Mesenteric fat pad (tissue), 1 donor: ENCODE results near the gene TNRC6A. TPM values are rescaled to one million over a fixed set of nuclear protein-coding genes. Genes with fewer than 3 reads are reported as not detected.
"Not testable (repeated sequence)": the region's sequence is repeated elsewhere in the genome, so short reads cannot be mapped to it uniquely, and the experiment has no call there.

Experiments
- DNase-seq: peaks from one replicate; pipeline ENCODE4 v3.0.0-alpha.2; 2020; ENCODE audit warnings: low spot score
- total RNA-seq: library from RNA; stranded (reverse); fragmentation: NEBNext Ultra II Directional; extraction: Animal tissue kit (Norgen Biotek cat#: 25700); gene quantifications from one replicate; pipeline ENCODE4 v1.2.1, GENCODE V29; 2021
- donor health status: DM: yes; HTN: yes; CAD: no.

The TNRC6A gene
- total RNA-seq, 1 donor from 2014 or later = 55.3 TPM

GRCh38 chr16:24841291-24841690 lies 111.8 kb downstream of the TNRC6A start:
- DNase-seq = no peak

- DNase-seq = peak; percentile 85
Observed at GRCh38 chr16:24844101-24845030, 114.9 kb downstream of the TNRC6A start.

GRCh38 chr16:24845031-24845365 lies 115.5 kb downstream of the TNRC6A start:
- not testable (repeated sequence) for DNase-seq

DNA sequence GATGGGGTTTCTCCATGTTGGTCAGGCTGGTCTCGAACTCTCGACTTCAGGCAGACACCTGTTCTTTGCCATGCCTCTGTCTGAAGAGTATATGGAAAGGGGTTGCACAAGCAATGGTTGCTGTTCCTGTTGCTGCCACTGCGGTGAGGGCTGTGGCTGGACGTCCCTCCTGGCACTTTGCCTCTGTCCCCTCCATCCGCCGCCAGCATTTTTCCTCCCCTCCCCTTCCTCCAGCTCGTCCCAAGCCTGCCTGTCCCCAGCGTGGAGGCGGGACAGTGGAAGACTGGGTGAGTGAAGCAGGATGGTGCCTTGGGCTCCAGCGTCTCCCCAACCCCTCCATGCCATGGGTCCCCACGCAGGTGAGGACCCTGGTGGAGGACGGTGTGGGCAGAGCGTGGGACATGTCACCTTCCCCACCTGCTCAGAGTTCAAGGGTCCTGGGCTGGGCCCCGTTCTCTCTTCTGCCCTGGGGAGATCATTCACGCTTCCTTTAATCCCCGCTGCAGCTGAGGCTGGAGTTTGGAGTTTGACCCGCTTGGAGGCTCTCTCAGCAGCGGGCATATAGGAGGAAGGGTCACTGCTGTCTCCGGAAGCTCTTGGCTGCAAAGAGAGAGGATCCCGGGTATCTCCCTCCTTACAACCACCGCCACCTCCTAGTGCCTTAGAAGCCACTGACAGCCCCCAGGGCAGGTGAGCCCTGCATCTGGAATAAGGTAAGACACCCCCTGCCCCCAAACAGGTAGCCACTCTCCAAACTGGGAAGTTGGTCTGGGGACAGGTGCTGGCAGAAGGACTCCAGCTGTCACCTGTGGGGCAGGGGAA lies 116.5 kb downstream of the TNRC6A start, which contains the start of gene SLC5A11:
SLC5A11 (plus strand) TSS at position 238 of the 822 bp plus-strand sequence. CDS start 12,681 bp downstream, outside the sequence.
- peak; percentile 81 for DNase-seq

DNA sequence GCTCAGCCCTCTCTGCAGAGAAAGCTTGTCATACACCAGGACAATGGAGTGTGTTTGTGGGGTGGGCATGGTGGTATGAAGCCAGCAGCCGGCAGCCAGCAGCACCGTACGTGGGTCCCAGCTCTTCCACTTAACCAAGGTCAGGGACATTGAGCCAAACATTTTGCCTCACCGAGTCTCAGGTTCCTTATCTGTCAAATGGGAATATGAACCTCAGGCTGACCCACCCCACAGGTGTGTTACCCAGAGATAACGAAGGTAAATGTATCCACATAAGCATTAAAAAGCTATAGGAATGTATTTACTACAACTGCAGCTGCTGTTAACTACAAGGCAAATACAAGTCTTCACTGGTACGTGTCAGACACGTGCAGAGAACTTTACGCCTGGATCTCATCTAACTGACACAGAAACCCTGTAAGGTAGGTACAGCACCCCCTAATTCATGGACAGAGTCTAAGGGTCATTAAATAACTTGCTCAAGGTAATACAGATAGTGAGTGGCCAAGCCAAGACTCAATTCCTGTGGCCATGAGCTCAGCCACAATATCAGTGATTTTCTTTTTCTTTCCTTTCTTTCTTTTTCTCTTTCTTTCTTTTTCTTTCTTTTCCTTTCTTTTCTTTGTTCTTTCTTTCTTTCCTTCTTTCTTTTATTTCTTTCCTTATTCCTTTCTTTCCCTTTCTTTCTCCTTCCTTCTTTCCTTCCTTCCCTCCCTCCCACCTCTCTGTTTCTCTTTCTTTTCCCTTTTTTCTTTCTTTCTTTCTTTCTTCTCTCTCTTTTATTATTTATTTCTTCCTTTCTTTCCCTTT lies 117.3 kb downstream of the TNRC6A start:
- no peak for DNase-seq

DNA sequence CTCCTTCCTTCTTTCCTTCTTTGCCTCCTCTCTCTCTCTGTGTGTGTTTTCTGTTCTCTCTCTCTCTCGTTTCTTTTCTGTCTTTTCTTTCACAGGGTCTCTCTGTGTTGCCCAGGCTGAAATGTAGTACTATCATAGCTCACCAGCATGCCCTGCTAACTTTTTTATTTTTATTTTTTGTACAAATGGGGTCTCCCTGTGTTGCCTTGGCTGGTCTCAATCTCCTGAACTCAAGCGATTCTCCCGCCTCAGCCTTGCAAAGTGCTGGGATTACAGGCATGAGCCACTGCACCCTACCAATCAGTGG lies 117.9 kb downstream of the TNRC6A start:
- DNase-seq = no peak

DNA sequence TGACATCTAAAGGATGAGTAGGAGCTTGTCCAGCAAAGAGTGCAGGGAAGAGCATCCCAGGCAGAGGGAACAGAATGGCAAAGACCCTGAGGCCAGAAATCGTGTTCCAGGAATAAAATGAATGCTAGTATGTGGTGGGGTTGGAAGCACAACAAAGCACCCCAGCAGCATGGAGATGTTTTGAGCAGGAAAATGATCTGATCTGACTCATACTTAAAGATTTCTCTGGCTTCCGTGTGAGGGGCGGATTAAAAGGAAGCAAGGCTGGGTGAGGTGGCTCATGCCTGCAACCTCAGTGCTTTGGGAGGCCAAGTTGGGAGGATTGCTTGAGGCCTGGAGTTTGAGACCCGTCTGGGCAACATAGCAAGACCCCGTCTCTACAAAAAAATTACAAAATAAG lies 118.6 kb downstream of the TNRC6A start:
- peak; percentile 20 for DNase-seq

DNA sequence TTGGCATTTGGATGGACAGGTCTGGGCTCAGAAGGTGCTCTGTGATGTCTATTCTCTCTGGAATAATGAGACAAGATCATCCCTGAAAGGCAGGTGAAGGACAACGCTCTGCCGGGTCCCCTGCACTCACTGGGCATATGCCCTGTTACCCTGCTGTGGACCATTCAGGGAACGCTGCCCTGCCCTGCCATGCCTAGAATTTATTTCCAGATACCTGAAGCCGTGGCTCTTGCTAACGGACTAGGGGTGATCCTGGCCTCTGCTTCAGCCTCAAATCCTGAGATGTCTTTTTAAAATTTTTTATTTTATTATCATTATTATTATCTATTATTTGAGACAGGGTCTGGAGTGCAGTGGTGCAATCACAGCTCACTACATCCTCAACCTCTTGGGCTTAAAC lies 120.2 kb downstream of the TNRC6A start:
- DNase-seq = peak; percentile 60

DNA sequence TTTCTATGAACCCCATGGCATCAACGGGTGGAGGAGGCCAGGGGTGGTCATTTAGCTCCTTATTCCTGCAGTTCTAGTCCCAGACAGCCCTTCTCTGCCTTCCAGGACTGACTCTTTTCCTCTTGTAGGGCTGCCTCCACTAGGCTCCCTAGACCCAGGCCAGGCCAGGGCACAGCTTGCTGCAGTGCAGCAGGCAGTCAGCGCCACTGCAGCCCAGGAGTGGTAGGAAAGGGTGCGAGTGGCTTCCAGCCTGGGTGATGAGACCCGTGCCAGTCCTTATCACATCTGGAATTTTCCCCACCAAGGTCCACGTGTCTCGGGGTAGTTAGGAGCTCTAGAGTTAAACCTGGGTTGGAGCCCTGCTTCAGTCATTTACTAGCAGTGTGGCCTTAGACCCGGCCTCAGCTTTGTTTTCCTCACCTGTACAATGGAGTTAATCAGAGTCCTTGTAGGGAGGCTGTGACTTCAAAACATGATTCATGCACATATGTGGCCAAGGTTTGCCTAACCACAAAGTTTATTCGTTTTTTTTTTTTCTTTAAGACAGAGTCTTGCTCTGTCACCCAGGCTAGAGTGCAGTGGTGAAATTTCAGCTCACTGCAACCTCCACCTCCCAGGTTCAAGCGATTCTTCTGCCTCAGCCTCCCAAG lies 121.0 kb downstream of the TNRC6A start:
- DNase-seq = peak; percentile 37

GRCh38 chr16:24851700-24852099 lies 122.2 kb downstream of the TNRC6A start:
- DNase-seq = peak; percentile 24

- DNase-seq = peak; percentile 87
Observed at GRCh38 chr16:24852281-24852721, 122.8 kb downstream of the TNRC6A start.

DNA sequence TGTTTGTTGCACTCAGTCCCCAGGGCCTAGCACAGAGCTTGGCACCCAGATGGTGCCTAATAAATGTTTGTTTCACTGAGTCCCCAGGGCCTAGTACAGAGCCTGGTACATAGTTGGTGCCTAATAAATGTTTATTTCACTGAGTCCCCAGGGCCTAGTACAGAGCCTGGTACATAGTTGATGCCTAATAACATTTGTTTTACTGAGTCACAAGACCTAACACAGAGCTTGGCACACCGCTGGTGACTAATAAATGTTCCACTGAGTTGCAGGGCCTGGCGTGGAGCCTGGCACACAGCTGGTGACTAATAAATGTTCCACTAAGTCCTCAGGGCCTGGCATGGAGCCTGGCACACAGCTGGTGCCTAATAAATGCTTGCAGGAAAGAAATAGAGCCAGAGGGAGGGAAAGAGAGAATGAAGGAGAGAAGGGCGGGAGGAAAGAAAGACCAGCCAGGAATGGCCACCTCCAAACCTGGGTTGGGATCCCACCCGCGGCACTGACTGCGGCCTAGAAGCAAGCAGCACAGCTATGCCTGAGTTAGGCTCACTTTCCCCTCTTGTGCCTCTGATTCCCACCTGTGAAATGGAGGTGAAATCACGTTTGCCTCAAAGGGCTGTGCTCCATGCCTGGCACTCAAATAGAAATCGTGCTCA lies 123.8 kb downstream of the TNRC6A start:
- peak; percentile 69 for DNase-seq

GRCh38 chr16:24853830-24854229 lies 124.4 kb downstream of the TNRC6A start:
- DNase-seq = peak; percentile 85

GRCh38 chr16:24854607-24855171 lies 125.2 kb downstream of the TNRC6A start:
- peak; percentile 4 for DNase-seq

DNA sequence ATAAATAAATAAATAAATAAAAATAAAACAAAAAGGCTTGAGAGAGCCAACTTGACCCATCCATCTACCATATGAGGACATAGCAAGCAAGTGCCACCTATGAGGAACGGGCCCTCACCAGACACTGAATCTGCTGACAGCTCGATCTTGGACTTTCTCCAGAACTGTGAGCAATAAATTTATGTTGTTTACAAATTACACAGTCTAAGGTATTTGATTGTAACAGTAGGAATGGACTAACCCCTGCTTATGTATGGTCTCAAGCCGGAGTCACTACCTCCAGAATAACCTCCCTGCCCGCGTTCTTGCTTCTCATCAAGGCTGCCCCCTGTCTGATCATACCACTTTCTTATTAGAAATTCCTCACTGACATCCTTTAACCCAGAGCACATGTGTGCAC lies 126.2 kb downstream of the TNRC6A start:
- DNase-seq = peak; percentile 22

- peak; percentile 49 for DNase-seq
Observed at GRCh38 chr16:24856871-24857270, 127.4 kb downstream of the TNRC6A start.

- peak; percentile 86 for DNase-seq
Observed at GRCh38 chr16:24858219-24859041, 129.0 kb downstream of the TNRC6A start.

DNA sequence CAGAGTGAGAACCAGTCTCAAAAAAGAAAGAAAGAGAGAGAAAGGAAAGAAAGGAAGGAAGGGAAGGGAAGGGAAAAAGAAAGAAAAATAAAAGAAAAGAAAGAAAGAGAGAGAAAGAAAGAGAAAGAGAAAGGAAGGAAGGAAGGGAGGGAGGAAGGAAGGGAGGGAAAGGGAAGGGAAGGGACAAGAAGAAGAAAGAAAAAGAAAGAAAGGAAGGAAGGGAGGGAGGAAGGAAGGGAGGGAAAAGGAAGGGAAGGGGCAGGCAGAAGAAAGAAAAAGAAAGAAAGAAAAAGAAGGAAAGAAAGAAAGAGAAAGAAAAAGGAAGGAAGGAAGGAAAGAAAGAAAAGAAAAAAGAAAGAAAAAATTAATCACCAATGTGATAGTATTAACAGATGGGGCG lies 132.0 kb downstream of the TNRC6A start:
- DNase-seq = no peak
